ENCODE results near the gene GRAMD4. TPM values are rescaled to one million over a fixed set of nuclear protein-coding genes. Genes with fewer than 3 reads are reported as not detected.

Gene GRAMD4, protein sequence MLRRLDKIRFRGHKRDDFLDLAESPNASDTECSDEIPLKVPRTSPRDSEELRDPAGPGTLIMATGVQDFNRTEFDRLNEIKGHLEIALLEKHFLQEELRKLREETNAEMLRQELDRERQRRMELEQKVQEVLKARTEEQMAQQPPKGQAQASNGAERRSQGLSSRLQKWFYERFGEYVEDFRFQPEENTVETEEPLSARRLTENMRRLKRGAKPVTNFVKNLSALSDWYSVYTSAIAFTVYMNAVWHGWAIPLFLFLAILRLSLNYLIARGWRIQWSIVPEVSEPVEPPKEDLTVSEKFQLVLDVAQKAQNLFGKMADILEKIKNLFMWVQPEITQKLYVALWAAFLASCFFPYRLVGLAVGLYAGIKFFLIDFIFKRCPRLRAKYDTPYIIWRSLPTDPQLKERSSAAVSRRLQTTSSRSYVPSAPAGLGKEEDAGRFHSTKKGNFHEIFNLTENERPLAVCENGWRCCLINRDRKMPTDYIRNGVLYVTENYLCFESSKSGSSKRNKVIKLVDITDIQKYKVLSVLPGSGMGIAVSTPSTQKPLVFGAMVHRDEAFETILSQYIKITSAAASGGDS
- total RNA-seq: 18.8 and 38.5 TPM in 2 replicates

GRCh38 chr22:46619830-46620501 lies at the start of gene GRAMD4:
GRAMD4 (plus strand) TSS chr22:46620386; CDS start chr22:46626800, 6,414 bp downstream.

Other genes with a start within 250 kb of the GRAMD4 start
- gene CELSR1, start 82.8 kb upstream of the GRAMD4 start, total RNA-seq: 1.6 and 3.1 TPM in 2 replicates
- 31.0 and 35.5 TPM in 2 replicates for gene CERK, start 117.9 kb downstream of the GRAMD4 start, total RNA-seq
- gene TBC1D22A, start 142.3 kb downstream of the GRAMD4 start, total RNA-seq: 20.4 and 23.1 TPM in 2 replicates

All from hair follicle dermal papilla cell (primary cell).